Fibroblast of lung (primary cell): ENCODE data around the gene ARFGAP2. TPM values are rescaled to one million over a fixed set of nuclear protein-coding genes. Genes with fewer than 3 reads are reported as not detected.
A peak's percentile ranks its signal among the peaks of the same experiment; 100 is the strongest.

Experiments used
- DNase-seq, 2 donors: peaks; one replicate each; pipeline versions ENCODE4 v3.0.0 to v3.0.0-alpha.2; 2010; ENCODE audit warnings: low read depth in 2 of 2
- H2AFZ ChIP-seq: 2 replicates; pipeline ENCODE4 v1.5.1; 2012; ENCODE audit warnings: low read length, control low read depth, inconsistent platforms
- H3K27ac ChIP-seq: 2 replicates; pipeline ENCODE4 v1.5.1; 2011; ENCODE audit warnings: low read length, control low read depth; ENCODE audit not compliant: insufficient read depth
- H3K27me3 ChIP-seq: 2 replicates; pipeline ENCODE4 v1.5.1; 2011; ENCODE audit warnings: mild to moderate bottlenecking, low read length; ENCODE audit not compliant: control insufficient read depth, insufficient read depth
- H3K36me3 ChIP-seq: 2 replicates; pipeline ENCODE4 v1.5.1; 2011; ENCODE audit warnings: low read length; ENCODE audit not compliant: control insufficient read depth, insufficient read depth
- H3K4me1 ChIP-seq: 2 replicates; pipeline ENCODE4 v1.5.1; 2011; ENCODE audit warnings: low read length; ENCODE audit not compliant: control insufficient read depth, insufficient read depth; ENCODE audit errors: extremely low read depth
- H3K4me2 ChIP-seq: 2 replicates; pipeline ENCODE4 v1.5.1; 2011; ENCODE audit warnings: low read length, control low read depth; ENCODE audit not compliant: insufficient read depth; ENCODE audit errors: extremely low read depth
- H3K4me3 ChIP-seq, 4 experiments: fragments of 200-600 bp in 1 of 4; sonication (generic) in 1 of 4; replicated peaks in 1 of 4; 2 replicates each; pipeline ENCODE4 v1.5.1; 2011 to 2016; ENCODE audit warnings: low read length in 4 of 4, low read depth in 3 of 4, mild to moderate bottlenecking in 3 of 4, control low read depth in 2 of 4, inconsistent platforms in 1 of 4, mixed read lengths in 1 of 4; ENCODE audit not compliant: insufficient read depth in 1 of 4; ENCODE audit errors: control extremely low read depth in 1 of 4
- H3K79me2 ChIP-seq: 2 replicates; pipeline ENCODE4 v1.5.1; 2012; ENCODE audit warnings: mild to moderate bottlenecking, low read length, inconsistent platforms; ENCODE audit not compliant: control insufficient read depth, insufficient read depth
- H3K9ac ChIP-seq: 2 replicates; pipeline ENCODE4 v1.5.1; 2011; ENCODE audit warnings: mild to moderate bottlenecking, low read length, control low read depth; ENCODE audit not compliant: insufficient read depth
- H3K9me3 ChIP-seq: 2 replicates; pipeline ENCODE4 v1.5.1; 2012; ENCODE audit warnings: low read depth, low read length; ENCODE audit not compliant: control insufficient read depth, insufficient read depth
- H4K20me1 ChIP-seq: 2 replicates; pipeline ENCODE4 v1.5.1; 2011; ENCODE audit warnings: low read length; ENCODE audit not compliant: control insufficient read depth, insufficient read depth; ENCODE audit errors: extremely low read depth
- CTCF ChIP-seq, 2 donors: IDR thresholded peaks in 1 of 2; conservative IDR thresholded peaks in 1 of 2; 1 replicate in 1 of 2; 2 replicates in 1 of 2; pipeline ENCODE4 v1.5.1; 2011 to 2012; ENCODE audit warnings: low read length in 2 of 2, control low read depth in 1 of 2, inconsistent platforms in 1 of 2, low read depth in 1 of 2, mild to moderate bottlenecking in 1 of 2
- EZH2 ChIP-seq: IDR thresholded peaks from 2 replicates; pipeline ENCODE4 v1.5.1; 2012; ENCODE audit warnings: low read length, control low read depth, mild to moderate bottlenecking; ENCODE audit errors: missing control alignments
- polyA plus RNA-seq, 2 donors: library from polyadenylated mRNA; depleted of rRNA in 1 of 2; stranded (reverse) in 1 of 2; unstranded in 1 of 2; fragments of >200 nt; gene quantifications; 2 replicates each; pipeline ENCODE4 v1.2.1, GENCODE V29; 2011 to 2012; ENCODE audit warnings: missing spikeins in 1 of 2
- total RNA-seq: library from RNA; depleted of rRNA; stranded (reverse); fragments of >200 nt; gene quantifications from 2 replicates; pipeline ENCODE4 v1.2.1, GENCODE V29; 2014

Gene ARFGAP2
- total and polyA plus RNA-seq, 2 donors (not counting 1 experiment from before 2014, with no cell fraction given) = 50.1 to 80.4 TPM

- Histone ChIP-seq H3K9me3 (no peaks in the 10 kb centered on the region), H3K4me3 (no peak overlapping the region), H3K9ac (no peak overlapping the region), H3K27ac (no peak overlapping the region), H2AFZ (no peak overlapping the region), H3K4me1 (peaks cover 17% of the 10 kb centered on the region), H3K36me3 (no peaks in the 10 kb centered on the region), H4K20me1 (no peaks in the 10 kb centered on the region), H3K27me3 (no peaks in the 10 kb centered on the region), H3K4me2 (no peak overlapping the region), H3K79me2 (no peaks in the 10 kb centered on the region)
- no peak for DNase-seq
- TF ChIP-seq CTCF (conservative IDR thresholded peaks at IDR 0.05 in 1 of 2, IDR thresholded peaks at IDR 0.05 in 1 of 2; ENCODE audit: low read depth in 1 of 2, low read length in 2 of 2) = no peak
- no peak for TF ChIP-seq EZH2
Measured at GRCh38 chr11:47144541-47144940, 32.1 kb downstream of the ARFGAP2 start.

GRCh38 chr11:47143322-47143721 lies 33.4 kb downstream of the ARFGAP2 start:
- DNase-seq = peak; percentile 86 to 88
- Histone ChIP-seq H3K27ac (peak overlapping the region; percentile 26), H3K36me3 (no peaks in the 10 kb centered on the region), H3K9me3 (no peaks in the 10 kb centered on the region), H3K4me2 (peak overlapping the region; percentile 23), H3K4me1 (peaks cover 15% of the 10 kb centered on the region), H4K20me1 (no peaks in the 10 kb centered on the region), H3K9ac (no peak overlapping the region), H3K79me2 (no peaks in the 10 kb centered on the region), H3K4me3 (no peak overlapping the region), H3K27me3 (no peaks in the 10 kb centered on the region), H2AFZ (no peak overlapping the region)
- TF ChIP-seq CTCF (conservative IDR thresholded peaks at IDR 0.05 in 1 of 2, IDR thresholded peaks at IDR 0.05 in 1 of 2; ENCODE audit: low read depth in 1 of 2, low read length in 2 of 2) (no peak), EZH2 (no peak)

GRCh38 chr11:47139878-47140277 lies 36.8 kb downstream of the ARFGAP2 start:
- H3K27ac ChIP-seq = no peak overlapping the region
- DNase-seq = no peak
- TF ChIP-seq CTCF (conservative IDR thresholded peaks at IDR 0.05 in 1 of 2, IDR thresholded peaks at IDR 0.05 in 1 of 2; ENCODE audit: low read depth in 1 of 2, low read length in 2 of 2) (no peak), EZH2 (no peak)
- no peaks in the 10 kb centered on the region for H3K79me2 ChIP-seq
- H3K4me1 ChIP-seq = peaks cover 15% of the 10 kb centered on the region
- H3K4me2 ChIP-seq = no peak overlapping the region
- H3K9me3 ChIP-seq = no peaks in the 10 kb centered on the region
- H3K36me3 ChIP-seq = peaks cover 2% of the 10 kb centered on the region
- H4K20me1 ChIP-seq = no peaks in the 10 kb centered on the region
- H2AFZ ChIP-seq = no peak overlapping the region
- no peaks in the 10 kb centered on the region for H3K27me3 ChIP-seq
- H3K4me3 ChIP-seq = no peak overlapping the region
- no peak overlapping the region for H3K9ac ChIP-seq
